Right atrium auricular region (tissue), 2 donors: ENCODE results near the gene SLC17A1. TPM values are rescaled to one million over a fixed set of nuclear protein-coding genes. Genes with fewer than 3 reads are reported as not detected.

Experiments used
- DNase-seq: peaks from one replicate; pipeline ENCODE4 v3.0.0-alpha.2; 2019; ENCODE audit warnings: low spot score
- H3K27ac ChIP-seq, 2 donors: fragments of 200-600 bp; sonication (generic); 1 replicate in 1 of 2; 2 replicates in 1 of 2; pipeline ENCODE4 v1.5.1; 2016 to 2019
- H3K27me3 ChIP-seq, 2 donors: fragments of 200-600 bp; sonication (generic); one replicate each; pipeline versions ENCODE4 v1.5.1 to v1.6.0; 2017 to 2019
- H3K36me3 ChIP-seq: fragments of 200-600 bp; sonication (generic); one replicate; pipeline ENCODE4 v1.5.1; 2016
- H3K4me1 ChIP-seq, 2 donors: fragments of 200-600 bp; sonication (generic); one replicate each; pipeline versions ENCODE4 v1.5.1 to v1.6.0; 2017 to 2019
- H3K4me3 ChIP-seq, 2 donors: fragments of 200-600 bp; sonication (generic); 1 replicate in 1 of 2; 2 replicates in 1 of 2; pipeline ENCODE4 v1.5.1; 2017 to 2019; ENCODE audit warnings: mild to moderate bottlenecking in 1 of 2, moderate library complexity in 1 of 2
- H3K9me3 ChIP-seq, 2 donors: fragments of 200-600 bp; sonication (generic); one replicate each; pipeline ENCODE4 v1.5.1; 2019
- CTCF ChIP-seq, 2 donors: fragments of 200-600 bp; sonication (generic); IDR thresholded peaks; one replicate each; pipeline ENCODE4 v1.5.1; 2019; ENCODE audit warnings: antibody characterized with exemption in 2 of 2
- total RNA-seq, 2 donors: library from RNA; depleted of rRNA; stranded (reverse); fragments of >200 nt; gene quantifications; one replicate each; pipeline ENCODE4 v1.1.0, GENCODE V29; 2016

Gene SLC17A1
- total RNA-seq, 2 donors from 2014 or later = not detected

GRCh38 chr6:25830458-25830857 is 1.4 kb downstream of the SLC17A1 start:
- Histone ChIP-seq H3K9me3 (no peaks in the 10 kb centered on the region), H3K4me1 (no peaks in the 10 kb centered on the region), H3K27me3 (no peaks in the 10 kb centered on the region), H3K36me3 (no peaks in the 10 kb centered on the region), H3K4me3 (no peak overlapping the region), H3K27ac (no peak overlapping the region)
- DNase-seq = no peak
- no peak for TF ChIP-seq CTCF (IDR thresholded peaks at IDR 0.05)

GRCh38 chr6:25829375-25829774 is 2.5 kb downstream of the SLC17A1 start:
- H3K27ac ChIP-seq = no peak overlapping the region
- no peaks in the 10 kb centered on the region for H3K27me3 ChIP-seq
- no peaks in the 10 kb centered on the region for H3K9me3 ChIP-seq
- no peak for TF ChIP-seq CTCF (IDR thresholded peaks at IDR 0.05)
- H3K4me3 ChIP-seq = no peak overlapping the region
- DNase-seq = no peak
- H3K36me3 ChIP-seq = no peaks in the 10 kb centered on the region
- no peaks in the 10 kb centered on the region for H3K4me1 ChIP-seq

DNA sequence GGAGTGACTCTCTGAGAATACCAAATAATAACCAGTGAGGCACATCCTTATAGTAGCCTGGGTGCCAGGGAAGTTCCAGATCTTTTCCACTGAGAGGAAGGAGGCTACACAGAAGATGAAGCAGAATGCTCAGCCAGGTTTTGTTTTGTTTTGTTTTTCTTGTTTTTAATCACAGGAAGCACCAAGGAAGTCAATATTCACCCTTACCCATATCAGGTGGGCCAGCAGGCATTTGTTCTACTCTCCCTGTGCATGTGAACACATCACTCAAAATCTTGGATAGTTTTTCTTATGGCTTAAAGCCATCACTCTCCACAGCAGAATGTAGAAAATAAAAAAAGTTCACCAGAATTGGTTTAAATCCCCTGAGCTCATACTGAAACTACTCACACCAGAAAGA is 10.5 kb downstream of the SLC17A1 start:
- TF ChIP-seq CTCF (IDR thresholded peaks at IDR 0.05) = no peak
- no peak for DNase-seq
- H3K27ac ChIP-seq = no peak overlapping the region
- no peaks in the 10 kb centered on the region for H3K36me3 ChIP-seq
- no peaks in the 10 kb centered on the region for H3K9me3 ChIP-seq
- no peaks in the 10 kb centered on the region for H3K27me3 ChIP-seq
- H3K4me3 ChIP-seq = no peak overlapping the region
- no peaks in the 10 kb centered on the region for H3K4me1 ChIP-seq

- Histone ChIP-seq H3K4me3 (no peak overlapping the region), H3K4me1 (no peaks in the 10 kb centered on the region), H3K9me3 (no peaks in the 10 kb centered on the region), H3K27ac (no peak overlapping the region), H3K27me3 (no peaks in the 10 kb centered on the region), H3K36me3 (no peaks in the 10 kb centered on the region)
- TF ChIP-seq CTCF (IDR thresholded peaks at IDR 0.05) = no peak
- DNase-seq = no peak
Measured at GRCh38 chr6:25816252-25816651, 15.6 kb downstream of the SLC17A1 start.

DNA sequence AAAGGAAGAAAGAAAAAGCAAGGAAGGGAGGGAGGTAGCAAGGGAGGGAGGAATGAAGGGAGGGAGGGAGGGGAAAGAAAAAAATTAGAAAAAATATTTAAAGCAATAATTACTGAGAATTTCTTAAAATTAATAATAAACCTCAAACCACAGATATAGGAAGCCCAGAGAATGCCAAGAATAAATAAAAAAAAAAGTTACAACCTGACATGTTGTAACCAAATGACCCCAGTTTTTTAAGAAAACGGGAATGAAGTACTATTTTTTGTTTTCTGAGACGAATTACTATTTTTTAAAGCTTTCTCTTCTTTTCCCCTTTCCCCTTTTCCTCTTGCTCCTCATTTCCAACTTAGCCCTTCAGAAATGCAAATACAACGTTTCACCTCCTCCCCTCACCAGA is 16.7 kb downstream of the SLC17A1 start:
- no peaks in the 10 kb centered on the region for H3K36me3 ChIP-seq
- H3K27me3 ChIP-seq = no peaks in the 10 kb centered on the region
- H3K4me3 ChIP-seq = no peak overlapping the region
- TF ChIP-seq CTCF (IDR thresholded peaks at IDR 0.05) = no peak
- no peaks in the 10 kb centered on the region for H3K4me1 ChIP-seq
- H3K9me3 ChIP-seq = no peaks in the 10 kb centered on the region
- no peak overlapping the region for H3K27ac ChIP-seq
- DNase-seq = no peak

- Histone ChIP-seq H3K4me1 (no peaks in the 10 kb centered on the region), H3K4me3 (no peak overlapping the region)
- no peak for TF ChIP-seq CTCF (IDR thresholded peaks at IDR 0.05)
Measured at GRCh38 chr6:25804804-25805203, 27.0 kb downstream of the SLC17A1 start.

More at GRCh38 chr6:25804804-25805203, 27.0 kb downstream of the SLC17A1 start:
- no peak overlapping the region for H3K27ac ChIP-seq
- no peaks in the 10 kb centered on the region for H3K9me3 ChIP-seq
- H3K36me3 ChIP-seq = no peaks in the 10 kb centered on the region
- no peaks in the 10 kb centered on the region for H3K27me3 ChIP-seq
- DNase-seq = no peak
